ENCODE results near the gene MLPH.

Gene MLPH

GRCh38 chr2:237515621-237516275 is 28.7 kb downstream of the MLPH start:
- DNase-seq, result no peak

- DNase-seq, result no peak
Measured at GRCh38 chr2:237517163-237517562, 30.1 kb downstream of the MLPH start.

- no peak for DNase-seq
Measured at GRCh38 chr2:237517990-237518389, 30.9 kb downstream of the MLPH start.

GRCh38 chr2:237519506-237520245 is 32.6 kb downstream of the MLPH start:
- DNase-seq, result no peak

GRCh38 chr2:237520290-237520689 is 33.2 kb downstream of the MLPH start:
- DNase-seq, result no peak

- DNase-seq, result no peak
Measured at GRCh38 chr2:237524631-237525030, 37.6 kb downstream of the MLPH start.

- no peak for DNase-seq
Measured at GRCh38 chr2:237525559-237526157, 38.6 kb downstream of the MLPH start.

GRCh38 chr2:237527233-237527632 is 40.2 kb downstream of the MLPH start:
- no peak for DNase-seq

- DNase-seq, result no peak
Measured at GRCh38 chr2:237527766-237528165, 40.7 kb downstream of the MLPH start.

GRCh38 chr2:237529452-237530402 is 42.7 kb downstream of the MLPH start:
- DNase-seq, result peak in 4 of 58 donors; percentile 7 to 28 (median 8)

- no peak for DNase-seq
Measured at GRCh38 chr2:237530472-237531433, 43.7 kb downstream of the MLPH start.

- no peak for DNase-seq
Measured at GRCh38 chr2:237532160-237532559, 45.1 kb downstream of the MLPH start.

GRCh38 chr2:237533668-237534161 is 46.7 kb downstream of the MLPH start:
- no peak for DNase-seq

- DNase-seq, result no peak
Measured at GRCh38 chr2:237534380-237534779, 47.3 kb downstream of the MLPH start.

GRCh38 chr2:237535385-237536082 is 48.5 kb downstream of the MLPH start:
- DNase-seq, result no peak

GRCh38 chr2:237536083-237536415 is 49.0 kb downstream of the MLPH start:
- no peak for DNase-seq

GRCh38 chr2:237536617-237537016 is 49.6 kb downstream of the MLPH start:
- DNase-seq, result no peak

- no peak for DNase-seq
Measured at GRCh38 chr2:237538001-237538720, 51.1 kb downstream of the MLPH start.

GRCh38 chr2:237538901-237539300 is 51.9 kb downstream of the MLPH start:
- no peak for DNase-seq
